IMR-90 (cell line): ENCODE results near the gene ASB13.

Experiments used
- CEBPB ChIP-seq: IDR thresholded peaks from 2 replicates; pipeline ENCODE4 v1.6.1; 2012; ENCODE audit warnings: low read depth, low read length, improper control_type of control experiment
- CHD1 ChIP-seq: IDR thresholded peaks from 2 replicates; pipeline ENCODE4 v1.6.1; 2012; ENCODE audit warnings: low read depth, low read length, improper control_type of control experiment
- CTCF ChIP-seq: conservative IDR thresholded peaks from 2 replicates; pipeline ENCODE4 v1.5.1; 2012; ENCODE audit warnings: mild to moderate bottlenecking, low read depth, low read length, improper control_type of control experiment
- MAZ ChIP-seq: IDR thresholded peaks from 2 replicates; pipeline ENCODE4 v1.6.1; 2012; ENCODE audit warnings: low read depth, mild to moderate bottlenecking, low read length, improper control_type of control experiment, moderate library complexity, borderline replicate concordance

GRCh38 chr10:5589011-5589660, 77.3 kb downstream of the ASB13 start:
- no peak for TF ChIP-seq CHD1
- no peak for TF ChIP-seq CEBPB
- TF ChIP-seq MAZ: no peak
- no peak for TF ChIP-seq CTCF
